AG20443 (cell line): ENCODE data around the gene IRF5.

Experiments
- DNase-seq: peaks from one replicate; pipeline ENCODE4 v3.0.0; 2012; ENCODE audit warnings: low spot score, mixed read lengths

The IRF5 gene

DNA sequence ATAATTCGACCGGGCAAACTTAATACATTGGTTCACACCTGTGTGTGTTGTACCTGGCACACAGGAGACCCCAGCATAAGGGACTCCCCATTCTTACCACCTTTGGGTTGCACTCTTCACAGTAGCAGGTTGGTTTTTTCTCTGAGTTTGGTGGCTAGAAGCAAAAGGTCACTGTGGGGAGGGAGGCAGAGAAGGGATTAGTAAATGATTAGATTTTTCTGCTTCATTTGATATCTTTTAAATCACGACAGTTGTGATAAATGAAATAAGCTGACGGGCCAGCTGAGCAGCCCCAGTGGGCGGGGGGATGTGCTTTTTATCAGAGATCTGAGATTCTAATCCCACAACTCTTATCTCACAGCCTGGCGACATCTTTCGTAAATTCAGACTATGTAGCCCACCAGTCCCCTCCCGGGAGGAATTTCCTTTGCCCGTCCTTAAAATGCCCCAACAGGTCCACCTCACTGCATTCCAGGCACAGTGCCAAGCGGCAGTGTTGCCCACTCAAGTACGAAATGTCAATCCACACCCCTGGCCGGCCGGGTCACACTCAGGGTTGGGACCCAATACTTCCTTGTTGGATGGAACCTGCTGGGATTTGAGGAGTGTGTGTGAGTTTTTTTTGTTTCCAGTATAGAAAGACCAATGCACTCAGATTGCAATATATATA, 16.7 kb upstream of the IRF5 start:
- no peak for DNase-seq

DNA sequence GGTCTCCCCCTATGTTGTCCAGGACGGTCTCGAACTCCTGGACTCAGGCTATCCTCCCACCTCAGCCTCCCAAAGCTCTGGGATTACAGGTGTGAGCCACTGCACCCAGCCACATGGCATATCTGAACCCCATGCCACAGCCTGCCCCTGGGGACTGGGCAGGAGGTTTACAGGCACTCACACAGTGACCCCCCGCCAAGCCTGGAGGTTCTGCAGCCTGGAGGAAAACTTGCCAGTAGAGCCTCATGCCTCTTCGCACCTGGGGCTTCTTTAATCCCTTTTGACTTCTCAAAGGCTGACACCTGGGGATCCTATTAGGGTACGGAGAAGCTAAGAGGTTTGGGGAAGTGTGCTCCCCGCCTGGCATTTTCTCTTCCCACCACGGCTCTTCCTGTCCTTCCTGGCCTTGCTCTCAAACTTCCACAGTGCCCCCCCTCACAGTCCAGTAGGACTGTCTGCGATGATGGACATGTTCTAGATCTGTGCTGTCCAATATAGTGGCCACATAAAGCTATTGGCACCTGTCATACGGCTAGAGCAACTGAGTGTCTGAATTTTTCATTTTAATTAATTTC, 15.8 kb upstream of the IRF5 start:
- DNase-seq = no peak

DNA sequence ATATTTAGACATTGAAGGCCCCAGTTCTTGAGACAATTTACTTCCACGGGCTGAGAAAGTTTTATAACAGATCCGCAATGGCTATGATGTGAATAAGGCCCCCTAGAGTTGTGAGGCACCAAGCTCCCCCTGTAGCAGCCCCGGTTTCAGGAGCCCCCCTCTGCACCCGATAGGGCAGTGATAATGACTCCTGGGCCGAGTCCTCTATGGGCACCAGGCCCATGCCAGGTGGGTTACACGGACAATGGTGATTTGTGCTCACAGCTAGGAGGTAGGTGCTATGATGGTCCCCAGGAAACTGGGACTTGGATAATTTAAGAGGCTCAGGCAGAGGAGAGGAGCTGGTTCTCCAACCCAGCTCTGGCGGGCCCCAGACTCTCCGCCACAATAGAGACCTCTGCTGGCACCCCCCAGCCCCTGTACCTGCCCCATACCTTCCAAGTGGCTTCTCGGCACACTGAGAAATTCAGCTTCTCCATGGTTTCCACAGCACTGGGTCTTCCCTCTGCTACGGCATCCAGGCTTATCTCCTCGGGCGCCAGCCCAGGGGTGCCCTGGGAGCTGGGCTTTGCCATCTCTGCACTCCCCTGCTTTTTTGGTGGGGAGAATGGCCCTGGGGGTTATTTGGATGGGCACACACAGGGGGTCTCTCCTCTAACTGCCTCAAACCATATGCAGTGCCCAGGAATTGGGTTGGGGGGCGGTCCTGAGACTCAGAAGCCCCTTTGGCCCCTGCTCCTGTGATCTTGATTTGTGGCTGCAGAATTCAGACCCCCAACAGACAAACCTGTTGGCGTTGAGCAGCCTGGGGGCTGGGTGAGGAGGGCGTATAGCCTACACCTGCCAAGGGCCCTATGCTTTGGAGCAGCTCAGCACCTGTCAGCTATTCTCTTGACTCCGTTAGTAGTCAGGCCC, 15.0 kb upstream of the IRF5 start:
- no peak for DNase-seq

DNA sequence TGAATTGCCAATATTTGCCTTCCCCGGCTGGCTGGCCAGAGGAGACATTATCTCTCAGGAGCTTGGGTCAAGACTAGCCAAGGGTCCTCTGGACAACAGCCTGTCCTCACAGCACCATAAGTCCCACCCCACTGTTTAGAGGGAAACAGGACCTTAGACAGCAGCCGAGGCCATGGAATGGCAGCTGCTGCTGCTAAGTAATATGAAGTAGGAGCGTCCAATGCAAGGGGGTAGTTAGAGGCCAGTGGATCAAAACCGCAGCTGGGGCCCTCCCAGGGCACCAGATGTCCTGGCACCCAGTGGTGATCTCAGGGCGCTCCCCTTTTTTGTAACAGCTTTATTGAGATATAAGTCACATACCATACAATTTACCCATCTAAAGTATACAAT, 14.3 kb upstream of the IRF5 start:
- DNase-seq = no peak

DNA sequence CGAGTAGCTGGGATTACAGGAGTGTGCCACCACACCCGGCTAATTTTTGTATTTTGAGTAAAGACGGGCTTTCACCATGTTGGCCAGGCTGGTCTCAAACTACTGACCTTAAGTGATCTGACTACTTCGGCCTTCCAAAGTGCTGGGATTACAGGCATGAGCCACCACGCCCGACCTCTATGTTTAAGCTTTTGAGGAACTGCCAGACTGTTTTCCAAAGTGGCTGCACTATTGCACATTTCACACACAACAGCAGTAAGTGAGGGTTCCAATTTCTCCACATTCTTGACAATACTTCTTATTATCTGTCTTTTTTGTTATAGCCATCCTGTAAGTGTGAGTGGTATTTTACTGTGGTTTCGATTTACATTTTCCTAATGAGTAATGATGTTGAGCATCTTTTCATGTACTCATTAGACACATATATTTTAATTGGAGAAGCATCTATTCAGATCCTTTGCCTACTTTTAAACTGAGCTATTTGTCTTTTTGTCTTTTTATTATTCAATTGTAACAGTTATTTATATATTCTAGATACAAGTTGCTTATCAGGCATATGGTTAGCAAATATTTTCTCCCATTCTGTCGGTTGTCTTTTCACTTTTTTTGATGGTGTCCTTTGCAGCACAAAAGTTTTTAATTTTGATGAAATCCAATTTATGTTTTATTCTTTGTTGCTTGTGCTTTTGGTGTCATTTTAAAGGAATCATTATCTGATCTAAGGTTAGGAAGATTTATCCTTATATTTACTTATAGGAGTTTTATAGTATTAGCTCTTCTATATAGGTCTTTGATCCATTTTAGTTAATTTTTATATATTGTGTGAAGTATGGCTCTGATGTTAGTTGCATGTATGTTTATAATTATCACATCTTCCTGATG, 12.8 kb upstream of the IRF5 start:
- no peak for DNase-seq

DNA sequence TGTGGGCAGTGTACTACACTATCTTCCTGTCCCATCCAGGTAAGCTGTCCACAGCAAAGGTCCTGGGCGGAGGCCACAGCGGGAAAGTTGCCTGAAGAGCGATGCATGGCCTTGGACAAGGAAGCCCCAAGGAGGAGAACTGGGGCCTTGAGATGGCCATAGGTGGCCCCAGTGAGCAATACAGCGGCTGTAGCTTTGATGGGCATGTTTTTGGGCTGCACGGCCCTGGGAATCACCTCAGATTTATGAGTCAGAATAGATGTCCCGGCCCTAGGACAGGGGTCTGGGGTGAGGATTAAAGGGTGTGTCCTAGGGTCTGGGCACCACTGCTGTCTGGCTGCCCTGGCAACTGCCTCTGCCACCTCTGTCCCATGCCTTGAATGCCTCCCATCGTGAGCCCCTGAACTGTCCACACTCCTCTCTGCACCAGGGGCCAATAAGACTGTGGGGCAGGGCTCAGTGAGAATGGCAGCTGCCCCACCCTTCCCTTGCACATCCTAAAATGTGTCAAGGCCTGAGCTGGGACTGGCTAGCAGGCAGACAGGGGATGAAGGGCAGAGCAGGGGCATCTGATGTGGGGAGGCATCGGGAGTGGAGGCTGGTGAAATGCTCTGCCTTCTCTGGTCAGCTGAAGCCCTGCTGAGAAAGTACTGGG, 9.4 kb upstream of the IRF5 start:
- no peak for DNase-seq

DNA sequence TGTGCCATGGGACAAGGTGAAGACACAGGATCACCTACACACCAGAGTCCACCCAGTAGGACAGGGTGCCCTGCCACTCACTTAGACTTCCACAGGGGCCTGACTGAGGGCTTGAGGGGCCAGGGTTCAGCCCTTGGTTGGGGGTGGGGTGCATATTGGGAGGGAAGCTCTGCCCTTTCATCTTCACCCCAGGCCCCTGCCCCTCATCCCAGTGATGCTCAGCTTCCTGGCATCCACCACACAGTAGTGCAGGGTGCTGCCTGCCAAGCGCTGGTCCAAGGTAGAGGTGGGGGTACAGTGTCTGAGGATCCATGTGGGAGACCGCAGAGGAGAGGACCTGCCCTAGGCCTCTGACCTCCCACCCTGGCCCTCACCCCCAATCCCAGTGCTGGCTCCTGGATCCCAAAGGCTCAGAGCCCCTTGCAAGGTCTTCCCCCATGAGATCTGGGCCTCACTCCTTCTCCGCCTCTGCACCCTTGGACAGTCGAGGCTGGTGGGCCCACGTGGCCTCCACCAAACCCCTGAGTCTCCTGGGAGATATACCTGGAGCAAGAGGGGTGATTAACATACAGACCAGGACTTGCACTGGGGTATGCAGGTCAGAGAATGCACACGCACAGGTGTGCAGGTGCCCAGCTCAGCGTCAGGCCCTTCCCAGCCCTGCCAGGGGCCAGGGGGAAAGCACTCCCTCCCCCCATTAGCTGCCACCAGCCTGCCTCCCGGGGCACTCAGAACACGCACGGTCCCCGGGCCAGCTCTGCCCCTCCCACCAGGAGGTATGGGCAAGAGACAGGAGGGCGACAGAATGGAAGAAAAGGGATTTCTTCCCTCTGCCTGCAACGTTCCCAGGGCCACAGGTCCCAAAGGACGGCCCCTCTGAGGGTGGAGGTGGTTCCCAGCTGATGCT, 8.6 kb upstream of the IRF5 start:
- no peak for DNase-seq

DNA sequence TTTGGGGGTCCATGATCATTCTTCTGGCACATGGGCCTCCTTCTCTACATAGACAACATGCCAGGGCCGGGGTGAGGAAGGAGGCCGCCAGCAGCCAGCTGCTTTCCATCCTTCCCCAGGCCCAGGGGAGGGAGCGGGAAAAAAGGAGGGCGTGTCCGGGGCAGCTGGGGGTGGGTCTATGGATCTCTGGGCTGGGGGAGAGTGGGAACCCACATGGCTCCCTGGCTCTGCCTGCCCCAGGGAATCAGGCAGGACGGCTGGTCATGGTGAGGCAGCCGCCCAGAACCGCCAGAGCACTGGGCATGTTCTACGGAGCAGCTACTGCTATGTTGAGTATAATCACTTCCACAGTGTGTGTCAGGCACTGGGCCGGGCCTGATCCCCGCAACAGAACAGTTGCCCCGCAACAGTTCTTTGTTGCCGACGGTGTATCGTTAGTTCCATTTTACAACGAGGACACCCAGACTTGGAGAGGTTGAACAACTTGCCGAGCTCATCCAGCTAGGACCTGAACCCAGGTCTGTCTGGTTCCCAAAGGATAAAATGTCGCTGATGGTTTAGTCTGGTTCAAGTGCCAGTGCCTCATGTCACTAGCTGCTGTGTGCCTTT, 6.4 kb upstream of the IRF5 start:
- no peak for DNase-seq

DNA sequence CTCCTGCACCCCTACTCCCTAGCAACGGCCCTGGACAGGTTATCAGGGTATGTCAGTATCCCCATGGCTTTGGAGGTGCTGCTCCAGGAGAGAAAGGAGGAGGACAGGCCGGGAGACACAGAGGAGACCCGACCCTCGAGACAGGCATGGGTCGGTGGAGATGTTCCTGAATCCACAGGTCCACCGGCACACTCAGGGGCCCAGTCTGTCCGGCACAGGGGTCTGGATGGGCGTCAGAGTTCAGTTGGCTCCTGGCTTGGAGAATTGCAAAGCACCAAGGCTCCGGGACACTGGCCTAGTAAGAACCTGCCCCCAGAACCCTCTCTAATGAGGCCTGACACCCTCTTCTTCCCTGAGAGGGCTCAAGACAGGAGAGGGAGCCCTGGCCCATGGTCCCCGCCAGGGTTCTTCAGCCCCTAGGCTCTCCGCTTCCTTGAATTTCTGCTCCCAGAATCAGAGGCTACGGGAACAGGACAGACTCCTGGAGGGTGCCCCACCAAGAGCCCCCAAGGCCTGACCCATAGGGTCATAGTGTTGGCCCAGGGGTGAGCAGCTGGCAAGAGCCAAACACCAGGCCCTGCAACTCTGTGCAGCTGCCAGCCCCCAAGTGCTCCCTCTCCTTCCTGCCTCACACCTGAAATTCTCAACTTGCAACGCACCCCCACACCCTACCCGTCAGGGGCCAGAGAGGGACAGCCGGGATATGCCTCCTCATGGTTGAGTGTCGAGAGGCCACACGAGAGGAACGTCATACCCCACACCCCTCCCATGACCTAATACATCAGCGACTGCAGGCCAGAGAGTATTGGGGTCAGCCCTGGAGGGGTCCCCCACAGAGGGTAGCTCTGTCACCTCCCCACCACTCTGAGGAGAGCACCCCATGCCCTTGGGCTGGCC, 5.5 kb upstream of the IRF5 start:
- no peak for DNase-seq

DNA sequence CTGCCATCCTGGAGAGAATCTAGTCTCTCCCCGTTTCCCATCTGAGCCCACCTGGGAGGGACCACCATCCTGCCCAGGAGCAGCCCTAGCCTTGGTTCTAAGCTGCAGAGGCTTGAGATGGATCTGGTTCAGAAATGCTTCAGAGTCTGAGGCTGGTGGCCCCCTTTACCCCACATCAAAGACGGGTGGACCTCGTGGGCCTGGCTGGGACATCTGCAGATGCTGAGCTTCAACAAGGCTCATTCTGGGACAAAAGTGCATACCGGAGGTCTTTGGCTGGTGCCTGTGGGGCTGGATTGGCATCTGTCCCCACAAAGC, 4.9 kb upstream of the IRF5 start:
- no peak for DNase-seq

DNA sequence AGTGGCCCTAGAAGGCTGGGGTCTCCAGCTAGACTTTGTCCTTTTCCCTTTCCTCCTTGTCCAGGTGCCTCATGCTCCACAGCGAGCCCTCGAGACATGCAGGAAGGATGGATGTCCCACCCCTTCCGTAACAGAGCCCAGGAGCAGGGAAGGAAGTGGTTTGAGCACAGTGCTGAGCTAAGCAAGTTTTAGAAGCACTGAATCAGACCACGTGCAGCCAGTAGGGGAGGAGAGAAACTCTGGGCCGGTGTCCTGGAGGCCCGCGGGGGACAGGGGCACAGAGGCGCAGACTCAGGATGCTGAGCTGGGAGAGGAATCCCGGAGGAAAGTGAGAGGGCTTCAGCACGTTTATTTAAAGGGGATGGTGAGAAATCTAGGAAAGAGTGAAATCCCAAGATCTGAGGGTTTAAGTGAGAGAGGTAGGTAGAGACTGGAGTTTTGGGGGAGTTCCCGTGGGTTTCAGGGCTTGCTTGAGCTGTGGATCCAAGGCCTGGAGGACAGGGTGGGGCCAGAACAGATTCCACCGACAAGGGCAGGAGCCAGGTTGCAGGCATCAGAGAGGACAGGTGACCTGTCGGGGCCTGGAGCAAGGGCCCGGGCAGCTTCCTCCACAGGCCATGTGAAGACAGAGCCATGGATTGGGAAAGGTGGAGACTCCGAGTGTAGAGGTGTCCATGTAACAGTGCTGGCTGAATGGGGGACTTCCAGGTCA, 4.4 kb upstream of the IRF5 start:
- DNase-seq = no peak

DNA sequence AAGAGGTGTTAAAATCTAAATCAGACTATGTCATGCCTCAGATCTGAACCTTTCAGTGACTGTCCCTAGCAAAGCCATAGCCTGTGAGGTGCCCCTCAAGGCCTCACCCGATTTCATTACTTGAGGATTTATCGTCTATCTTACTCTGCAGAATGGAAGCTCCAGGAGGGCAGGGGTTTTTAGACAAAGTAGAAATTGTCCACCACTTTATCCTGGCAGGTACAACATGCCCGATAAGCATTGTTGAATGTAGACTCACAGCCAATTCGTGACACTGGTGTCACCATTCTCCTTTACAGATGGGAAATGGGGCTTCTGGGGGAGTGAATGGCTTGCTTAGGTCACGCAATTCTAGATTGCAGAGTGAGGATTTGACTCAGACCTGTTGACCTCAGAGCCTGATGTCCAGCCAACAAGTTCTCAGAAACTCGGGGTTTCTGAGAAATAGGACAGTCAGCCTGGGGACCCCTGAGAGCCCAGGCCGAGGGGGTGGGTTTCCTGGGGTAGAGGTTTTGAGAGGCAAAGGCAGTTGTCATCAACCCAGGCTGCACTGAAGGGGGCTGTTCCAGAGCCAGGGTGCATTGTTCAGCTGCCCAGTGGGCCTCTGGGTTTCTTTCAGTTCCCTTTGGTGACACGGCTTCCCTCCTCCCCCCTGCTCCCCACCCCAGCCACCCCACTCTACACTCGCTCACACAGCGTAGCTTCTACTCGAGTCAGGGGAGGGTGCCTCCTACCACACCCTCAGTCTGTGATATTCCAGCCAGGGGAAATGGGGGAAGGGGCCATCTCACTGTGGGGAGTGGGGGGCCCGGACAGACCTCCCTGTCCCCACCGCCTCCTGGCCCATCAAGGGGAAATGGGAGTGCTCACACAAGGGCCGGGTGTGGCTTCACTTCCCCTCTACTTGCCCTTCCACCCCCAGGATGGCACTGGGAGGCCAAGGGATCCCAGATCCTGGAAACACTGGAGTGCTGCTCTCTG, 3.1 kb upstream of the IRF5 start:
- DNase-seq = no peak

DNA sequence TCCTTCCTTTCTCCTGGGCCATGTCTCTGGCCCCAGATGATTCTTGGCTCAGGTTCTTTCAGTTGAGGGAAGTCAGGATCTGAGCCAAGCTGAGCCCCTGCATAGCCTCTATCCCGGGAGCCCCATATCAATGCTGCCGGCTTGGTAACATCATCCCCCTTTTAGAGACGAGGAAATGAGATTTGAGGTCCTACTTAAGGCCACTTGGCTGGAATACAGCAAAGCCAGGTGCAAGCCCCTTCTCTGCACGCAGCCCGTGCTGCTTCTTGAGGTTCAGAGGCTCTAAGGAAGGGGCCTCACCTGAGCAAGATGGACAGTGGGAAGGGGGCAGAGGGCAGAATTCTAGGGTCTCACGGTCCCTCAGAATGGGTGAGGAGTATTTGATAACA, 2.4 kb upstream of the IRF5 start:
- DNase-seq = no peak

DNA sequence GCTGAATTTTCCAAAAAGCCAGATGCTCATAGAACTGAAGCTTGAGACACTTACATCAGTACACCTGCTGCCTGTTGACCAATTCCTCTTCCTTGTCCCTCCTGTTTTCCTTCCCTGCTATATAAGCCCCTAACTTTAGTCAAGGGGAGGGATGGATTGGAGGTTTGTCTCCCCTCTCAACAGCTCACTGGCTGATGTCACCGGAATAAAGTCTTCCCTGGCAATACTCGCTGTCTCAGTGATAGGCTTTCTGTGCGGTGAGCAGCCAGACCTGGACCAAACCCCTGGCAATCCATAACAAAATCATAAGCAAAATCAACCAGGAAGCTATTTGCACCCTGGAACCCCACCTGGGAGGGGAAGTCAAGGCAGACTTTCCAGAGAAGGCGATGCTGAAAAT, 929 bp upstream of the IRF5 start:
- no peak for DNase-seq

DNA sequence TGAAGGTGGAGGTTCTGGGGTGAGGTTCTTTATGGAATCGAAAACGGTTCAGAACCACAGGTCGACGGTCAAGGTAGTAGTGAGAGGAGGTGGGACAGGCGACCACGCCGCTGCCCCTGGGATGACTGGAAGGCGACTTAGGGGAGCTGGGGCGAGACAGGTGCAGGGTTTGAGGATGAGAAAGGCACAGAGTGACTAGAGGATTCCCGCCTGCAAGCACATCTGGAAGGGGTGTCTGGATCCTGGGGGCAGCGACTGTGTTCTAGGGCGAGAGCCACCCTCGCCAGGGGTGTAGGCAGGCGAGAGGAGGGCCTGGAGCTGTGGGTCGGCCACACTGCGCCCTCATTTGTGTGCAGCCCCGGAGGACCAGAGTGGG, 468 bp upstream of the IRF5 start:
- no peak for DNase-seq

DNA sequence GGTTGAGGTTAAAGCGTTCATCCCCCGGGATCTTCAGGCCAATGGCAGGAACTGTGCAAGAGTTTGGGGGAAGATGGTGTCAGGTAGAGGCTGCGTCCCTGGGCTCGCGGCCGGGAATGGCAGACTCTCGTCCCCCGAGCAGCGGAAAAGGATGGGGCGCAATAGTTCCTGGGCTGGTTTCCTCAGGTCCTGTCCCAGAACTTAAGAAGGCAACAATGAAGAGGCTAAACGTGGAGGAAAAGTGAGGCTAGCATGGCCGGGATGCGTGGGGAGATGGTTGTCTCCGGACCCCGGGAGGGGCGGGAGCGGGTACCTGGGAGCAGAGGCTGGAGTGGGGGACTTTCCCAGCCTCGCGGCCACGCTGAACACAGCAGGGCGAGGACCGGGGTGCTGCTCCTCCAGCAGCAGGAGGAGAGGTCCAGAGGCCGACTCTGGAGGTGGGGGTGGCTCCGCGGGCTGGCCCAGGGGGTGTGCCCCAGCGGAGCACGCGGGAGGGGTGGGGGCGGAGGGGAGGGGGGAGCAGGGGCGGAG, 882 bp downstream of the IRF5 start:
- DNase-seq = peak; percentile 14
